ENCODE measurements around the gene PCCA.

GRCh38 chr13:100147825-100148224 lies 58.9 kb downstream of the PCCA start:
- no peak for TF ChIP-seq CTCF (IDR thresholded peaks at IDR 0.05; ENCODE audit: low read depth, low read length)
- no peak for TF ChIP-seq EZH2phosphoT487 (IDR thresholded peaks at IDR 0.05; ENCODE audit: low read depth)
